HEK293 (cell line): Measurements from ENCODE around the gene BFSP2.

Experiments used
- CTCF ChIA-PET: fragments of 350-600 bp; formaldehyde crosslinking; extraction: SDS; loops from one replicate; lab custom pipeline; 2021; ENCODE audit warnings: antibody characterized with exemption; lab: Yijun Ruan, JAX
- POLR2A ChIA-PET: fragments of 300-600 bp; formaldehyde crosslinking; extraction: SDS; loops from one replicate; lab custom pipeline; 2020; ENCODE audit warnings: antibody characterized with exemption, inconsistent platforms; lab: Yijun Ruan, JAX
- H3K27ac ChIP-seq: fragments of 200-500 bp; sonication (Bioruptor generic); 2 replicates; pipeline ENCODE4 v1.5.1; 2014; ENCODE audit warnings: low read depth, low read length, control low read depth, inconsistent platforms; ENCODE audit errors: extremely low read depth
- H3K36me3 ChIP-seq, 2 experiments: fragments of 200-500 bp in 1 of 2; sonication (Bioruptor generic) in 1 of 2; 1 replicate in 1 of 2; 2 replicates in 1 of 2; pipeline ENCODE4 v1.5.1; 2014 to 2017; ENCODE audit warnings: inconsistent platforms in 2 of 2, low read length in 2 of 2; ENCODE audit not compliant: control insufficient read depth in 2 of 2, insufficient read depth in 1 of 2
- H3K4me1 ChIP-seq: fragments of 200-500 bp; sonication (Bioruptor generic); 2 replicates; pipeline ENCODE4 v1.5.1; 2014; ENCODE audit warnings: mild to moderate bottlenecking, low read length, inconsistent platforms; ENCODE audit not compliant: control insufficient read depth, insufficient read depth
- H3K4me3 ChIP-seq: 2 replicates; pipeline ENCODE4 v1.5.1; 2011; ENCODE audit warnings: low read depth, mild to moderate bottlenecking, control low read depth, low read length, moderate library complexity
- H3K9me3 ChIP-seq: fragments of 200-500 bp; sonication (Bioruptor generic); 2 replicates; pipeline ENCODE4 v1.5.1; 2014; ENCODE audit warnings: low read depth, low read length, inconsistent platforms; ENCODE audit not compliant: control insufficient read depth, insufficient read depth
- ELK4 ChIP-seq: IDR thresholded peaks from 2 replicates; pipeline ENCODE4 v1.6.1; 2011; ENCODE audit warnings: mild to moderate bottlenecking, low read depth, low read length, borderline replicate concordance
- GLI4 ChIP-seq: fragments of 450-650 bp; formaldehyde crosslinking; IDR thresholded peaks from 2 replicates; pipeline ENCODE4 v1.5.1; 2016; ENCODE audit warnings: missing biosample characterization, missing genetic modification characterization
- KLF7 ChIP-seq: fragments of 450-650 bp; formaldehyde crosslinking; IDR thresholded peaks from 2 replicates; pipeline ENCODE4 v1.5.1; 2016; ENCODE audit warnings: missing biosample characterization, missing genetic modification characterization, borderline replicate concordance
- MZF1 ChIP-seq: fragments of 450-650 bp; formaldehyde crosslinking; IDR thresholded peaks from 2 replicates; pipeline ENCODE4 v1.5.1; 2017; ENCODE audit warnings: missing biosample characterization, missing genetic modification characterization, borderline replicate concordance
- SCRT2 ChIP-seq: fragments of 450-650 bp; formaldehyde crosslinking; IDR thresholded peaks from 2 replicates; pipeline ENCODE4 v1.5.1; 2016; ENCODE audit warnings: missing biosample characterization, missing genetic modification characterization
- SP7 ChIP-seq: fragments of 450-650 bp; formaldehyde crosslinking; IDR thresholded peaks from 2 replicates; pipeline ENCODE4 v1.5.1; 2016; ENCODE audit warnings: missing biosample characterization, missing genetic modification characterization
- ZBTB7A ChIP-seq: fragments of 450-650 bp; formaldehyde crosslinking; IDR thresholded peaks from 2 replicates; pipeline ENCODE4 v1.5.1; 2016; ENCODE audit warnings: low read depth, missing biosample characterization, missing genetic modification characterization
- ZBTB8A ChIP-seq: fragments of 450-650 bp; formaldehyde crosslinking; IDR thresholded peaks from 2 replicates; pipeline ENCODE4 v1.5.1; 2016; ENCODE audit warnings: missing biosample characterization, missing genetic modification characterization
- ZNF121 ChIP-seq: fragments of 450-650 bp; formaldehyde crosslinking; IDR thresholded peaks from 2 replicates; pipeline ENCODE4 v1.5.1; 2016; ENCODE audit warnings: missing biosample characterization, missing genetic modification characterization
- ZNF169 ChIP-seq: fragments of 450-650 bp; formaldehyde crosslinking; IDR thresholded peaks from 2 replicates; pipeline ENCODE4 v1.5.1; 2016; ENCODE audit warnings: missing biosample characterization, missing genetic modification characterization
- ZNF302 ChIP-seq: fragments of 450-650 bp; formaldehyde crosslinking; IDR thresholded peaks from 2 replicates; pipeline ENCODE4 v1.5.1; 2016; ENCODE audit warnings: missing biosample characterization, missing genetic modification characterization, low read depth
- ZNF350 ChIP-seq: fragments of 450-650 bp; formaldehyde crosslinking; IDR thresholded peaks from 2 replicates; pipeline ENCODE4 v1.5.0; 2017; ENCODE audit warnings: missing biosample characterization, mild to moderate bottlenecking, missing genetic modification characterization
- ZNF354C ChIP-seq: fragments of 450-650 bp; formaldehyde crosslinking; IDR thresholded peaks from 2 replicates; pipeline ENCODE4 v1.5.1; 2016; ENCODE audit warnings: missing biosample characterization, missing genetic modification characterization, low read depth, borderline replicate concordance
- ZNF391 ChIP-seq: fragments of 450-650 bp; formaldehyde crosslinking; IDR thresholded peaks from 2 replicates; pipeline ENCODE4 v1.5.1; 2016; ENCODE audit warnings: low read depth, missing biosample characterization, missing genetic modification characterization, borderline replicate concordance
- ZNF423 ChIP-seq: fragments of 450-650 bp; formaldehyde crosslinking; IDR thresholded peaks from 2 replicates; pipeline ENCODE4 v1.5.1; 2016; ENCODE audit warnings: missing biosample characterization, missing genetic modification characterization
- ZNF48 ChIP-seq: fragments of 450-650 bp; formaldehyde crosslinking; IDR thresholded peaks from 2 replicates; pipeline ENCODE4 v1.5.1; 2016; ENCODE audit warnings: missing biosample characterization, missing genetic modification characterization
- ZNF501 ChIP-seq: fragments of 450-650 bp; formaldehyde crosslinking; IDR thresholded peaks from 2 replicates; pipeline ENCODE4 v1.5.1; 2016; ENCODE audit warnings: missing biosample characterization, missing genetic modification characterization
- ZNF530 ChIP-seq: fragments of 450-650 bp; formaldehyde crosslinking; IDR thresholded peaks from 2 replicates; pipeline ENCODE4 v1.5.1; 2016; ENCODE audit warnings: low read depth, missing biosample characterization, missing genetic modification characterization
- ZNF571 ChIP-seq: fragments of 450-650 bp; formaldehyde crosslinking; IDR thresholded peaks from 2 replicates; pipeline ENCODE4 v1.5.0; 2017; ENCODE audit warnings: missing biosample characterization, missing genetic modification characterization
- ZNF596 ChIP-seq: fragments of 450-650 bp; IDR thresholded peaks from 2 replicates; pipeline ENCODE4 v1.5.0; 2018; ENCODE audit warnings: missing biosample characterization, mild to moderate bottlenecking, missing genetic modification characterization, moderate library complexity
- ZNF610 ChIP-seq: fragments of 450-650 bp; formaldehyde crosslinking; IDR thresholded peaks from 2 replicates; pipeline ENCODE4 v1.5.1; 2016; ENCODE audit warnings: missing biosample characterization, missing genetic modification characterization, borderline replicate concordance
- ZNF704 ChIP-seq: fragments of 450-650 bp; formaldehyde crosslinking; IDR thresholded peaks from 2 replicates; pipeline ENCODE4 v1.5.1; 2016; ENCODE audit warnings: missing biosample characterization, missing genetic modification characterization
- ZNF830 ChIP-seq: fragments of 450-650 bp; IDR thresholded peaks from 2 replicates; pipeline ENCODE4 v1.5.0; 2018; ENCODE audit warnings: missing biosample characterization, missing genetic modification characterization, low read depth, mild to moderate bottlenecking, moderate library complexity
- ZSCAN16 ChIP-seq: fragments of 450-650 bp; formaldehyde crosslinking; IDR thresholded peaks from 2 replicates; pipeline ENCODE4 v1.5.1; 2016; ENCODE audit warnings: missing biosample characterization, missing genetic modification characterization
- TF ChIP-seq, protein P1 (sequence below): fragments of 450-650 bp; formaldehyde crosslinking; optimal IDR thresholded peaks from 2 replicates; pipeline ENCODE3; 2016; ENCODE audit warnings: missing biosample characterization, mild to moderate bottlenecking, missing genetic modification characterization
- TF ChIP-seq, protein P2 (sequence below): fragments of 450-650 bp; formaldehyde crosslinking; IDR thresholded peaks from 2 replicates; pipeline ENCODE4; 2016; ENCODE audit warnings: missing biosample characterization, missing genetic modification characterization
- TF ChIP-seq, protein P3 (sequence below): fragments of 450-650 bp; formaldehyde crosslinking; IDR thresholded peaks from 2 replicates; pipeline ENCODE4 v1.5.0; 2017; ENCODE audit warnings: missing biosample characterization, missing genetic modification characterization, borderline replicate concordance

The BFSP2 gene

DNA sequence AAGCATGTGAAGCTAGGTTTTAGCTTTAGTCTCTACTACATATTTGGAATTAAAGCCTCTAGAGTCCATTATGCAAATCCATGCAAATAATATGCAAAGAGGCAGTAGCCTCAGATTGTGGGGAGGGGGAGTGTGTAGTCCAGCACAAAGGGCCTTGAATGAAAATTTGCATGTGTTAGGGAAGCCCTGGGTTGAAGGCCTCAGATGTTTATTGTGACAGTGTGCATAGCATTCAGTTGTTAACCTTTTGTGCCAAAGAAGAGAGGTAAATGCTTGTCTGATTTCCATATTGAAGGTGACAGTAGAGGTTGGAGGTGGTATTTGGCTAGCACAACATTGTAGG lies 24.5 kb upstream of the BFSP2 start:
- TF ChIP-seq ZSCAN16 (no peak), ZNF571 (tag by site-specific recombination) (no peak), SCRT2 (no peak), MZF1 (no peak), ZNF501 (no peak), ZNF704 (no peak)
- TF ChIP-seq, protein P1, sequence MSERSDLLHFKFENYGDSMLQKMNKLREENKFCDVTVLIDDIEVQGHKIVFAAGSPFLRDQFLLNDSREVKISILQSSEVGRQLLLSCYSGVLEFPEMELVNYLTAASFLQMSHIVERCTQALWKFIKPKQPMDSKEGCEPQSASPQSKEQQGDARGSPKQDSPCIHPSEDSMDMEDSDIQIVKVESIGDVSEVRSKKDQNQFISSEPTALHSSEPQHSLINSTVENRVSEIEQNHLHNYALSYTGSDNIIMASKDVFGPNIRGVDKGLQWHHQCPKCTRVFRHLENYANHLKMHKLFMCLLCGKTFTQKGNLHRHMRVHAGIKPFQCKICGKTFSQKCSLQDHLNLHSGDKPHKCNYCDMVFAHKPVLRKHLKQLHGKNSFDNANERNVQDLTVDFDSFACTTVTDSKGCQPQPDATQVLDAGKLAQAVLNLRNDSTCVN (tag by site-specific recombination), result no peak
- TF ChIP-seq, all 188 proteins: peak for 0
- Histone ChIP-seq H3K4me3 (no peak overlapping the region), H3K4me1 (no peaks in the 10 kb centered on the region), H3K36me3 (no peaks in the 10 kb centered on the region), H3K27ac (no peak overlapping the region), H3K9me3 (no peaks in the 10 kb centered on the region)
- CTCF ChIA-PET, result interaction anchor here (3.4 kb wide), 1 partner anchor 334 kb away, joined by 20 read pairs; no protein-coding TSS in a partner anchor
- POLR2A ChIA-PET, result no interaction called here

DNA sequence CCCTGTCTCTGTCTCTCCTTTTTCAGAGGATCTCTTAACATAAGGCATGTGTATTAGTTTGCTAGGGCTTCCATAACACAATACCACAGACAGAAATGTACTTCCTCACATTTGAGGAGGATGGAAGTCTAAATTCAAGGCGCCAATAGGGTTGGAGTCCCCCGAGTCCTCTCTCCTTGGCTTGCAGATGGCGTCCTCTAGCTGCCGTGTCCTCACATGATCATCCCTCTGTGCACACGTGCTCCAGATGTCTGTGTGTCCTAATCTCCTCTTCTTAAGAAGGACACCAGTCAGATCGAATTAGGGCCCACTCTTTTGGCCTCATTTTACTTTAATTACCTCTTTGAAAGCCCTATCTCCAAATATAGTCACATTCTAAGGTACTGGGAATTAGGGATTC lies 23.0 kb upstream of the BFSP2 start:
- no peak overlapping the region for H3K4me3 ChIP-seq
- CTCF ChIA-PET, result interaction anchor here (0.7 to 3.4 kb wide), 3 partner anchors 212 to 336 kb away, joined by 3 to 20 read pairs (median 3); no protein-coding TSS in a partner anchor
- H3K4me1 ChIP-seq, result no peaks in the 10 kb centered on the region
- H3K27ac ChIP-seq, result no peak overlapping the region
- TF ChIP-seq ZNF350 (tag by site-specific recombination), result no peak
- TF ChIP-seq ZNF596, result no peak
- no peak for TF ChIP-seq SP7
- no peak for TF ChIP-seq GLI4 (tag by site-specific recombination)
- TF ChIP-seq, protein P2, sequence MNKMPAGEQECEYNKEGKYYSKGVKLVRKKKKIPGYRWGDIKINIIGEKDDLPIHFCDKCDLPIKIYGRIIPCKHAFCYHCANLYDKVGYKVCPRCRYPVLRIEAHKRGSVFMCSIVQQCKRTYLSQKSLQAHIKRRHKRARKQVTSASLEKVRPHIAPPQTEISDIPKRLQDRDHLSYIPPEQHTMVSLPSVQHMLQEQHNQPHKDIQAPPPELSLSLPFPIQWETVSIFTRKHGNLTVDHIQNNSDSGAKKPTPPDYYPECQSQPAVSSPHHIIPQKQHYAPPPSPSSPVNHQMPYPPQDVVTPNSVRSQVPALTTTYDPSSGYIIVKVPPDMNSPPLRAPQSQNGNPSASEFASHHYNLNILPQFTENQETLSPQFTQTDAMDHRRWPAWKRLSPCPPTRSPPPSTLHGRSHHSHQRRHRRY (tag by site-specific recombination), result no peak
- no peak for TF ChIP-seq ZNF121 (tag by site-specific recombination)
- TF ChIP-seq ZNF302 (tag by site-specific recombination), result no peak
- no peak for TF ChIP-seq ZBTB8A (tag by site-specific recombination)
- TF ChIP-seq ZBTB7A, result no peak
- no peak for TF ChIP-seq ZNF354C (tag by site-specific recombination)
- TF ChIP-seq ZNF530 (tag by site-specific recombination), result no peak
- no peak for TF ChIP-seq ZNF610 (tag by site-specific recombination)
- TF ChIP-seq KLF7 (tag by site-specific recombination), result no peak
- TF ChIP-seq ELK4, result no peak
- no peak for TF ChIP-seq ZNF830
- TF ChIP-seq ZNF48 (tag by site-specific recombination), result no peak
- TF ChIP-seq ZNF423 (tag by site-specific recombination), result no peak
- TF ChIP-seq ZNF169 (tag by site-specific recombination), result no peak
- no peak for TF ChIP-seq ZNF391 (tag by site-specific recombination)
- TF ChIP-seq, protein P3, sequence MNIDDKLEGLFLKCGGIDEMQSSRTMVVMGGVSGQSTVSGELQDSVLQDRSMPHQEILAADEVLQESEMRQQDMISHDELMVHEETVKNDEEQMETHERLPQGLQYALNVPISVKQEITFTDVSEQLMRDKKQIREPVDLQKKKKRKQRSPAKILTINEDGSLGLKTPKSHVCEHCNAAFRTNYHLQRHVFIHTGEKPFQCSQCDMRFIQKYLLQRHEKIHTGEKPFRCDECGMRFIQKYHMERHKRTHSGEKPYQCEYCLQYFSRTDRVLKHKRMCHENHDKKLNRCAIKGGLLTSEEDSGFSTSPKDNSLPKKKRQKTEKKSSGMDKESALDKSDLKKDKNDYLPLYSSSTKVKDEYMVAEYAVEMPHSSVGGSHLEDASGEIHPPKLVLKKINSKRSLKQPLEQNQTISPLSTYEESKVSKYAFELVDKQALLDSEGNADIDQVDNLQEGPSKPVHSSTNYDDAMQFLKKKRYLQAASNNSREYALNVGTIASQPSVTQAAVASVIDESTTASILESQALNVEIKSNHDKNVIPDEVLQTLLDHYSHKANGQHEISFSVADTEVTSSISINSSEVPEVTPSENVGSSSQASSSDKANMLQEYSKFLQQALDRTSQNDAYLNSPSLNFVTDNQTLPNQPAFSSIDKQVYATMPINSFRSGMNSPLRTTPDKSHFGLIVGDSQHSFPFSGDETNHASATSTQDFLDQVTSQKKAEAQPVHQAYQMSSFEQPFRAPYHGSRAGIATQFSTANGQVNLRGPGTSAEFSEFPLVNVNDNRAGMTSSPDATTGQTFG (tag by site-specific recombination), result no peak
- TF ChIP-seq, all 188 proteins: peak for 0
- no peaks in the 10 kb centered on the region for H3K9me3 ChIP-seq
- H3K36me3 ChIP-seq, result no peaks in the 10 kb centered on the region
- POLR2A ChIA-PET, result no interaction called here
